Esophagus squamous epithelium (tissue), 5 donors: Measurements from ENCODE around the gene EPS15. TPM values are rescaled to one million over a fixed set of nuclear protein-coding genes. Genes with fewer than 3 reads are reported as not detected.

Experiments used
- DNase-seq: peaks from one replicate; lab custom pipeline; 2025; lab: John Stamatoyannopoulos, UW
- H3K27ac ChIP-seq, 4 donors: fragments of 200-600 bp; sonication (generic); one replicate each; pipeline ENCODE4 v1.5.1; 2016 to 2019; ENCODE audit warnings: mild to moderate bottlenecking in 1 of 4
- H3K27me3 ChIP-seq, 4 donors: fragments of 200-600 bp; sonication (generic); 1 replicate in 3 of 4; 2 replicates in 1 of 4; pipeline versions ENCODE4 v1.5.1 to v1.6.0; 2017 to 2021; ENCODE audit warnings: antibody characterized with exemption in 1 of 4
- H3K36me3 ChIP-seq, 3 donors: fragments of 200-600 bp; sonication (generic); one replicate each; pipeline ENCODE4 v1.5.1; 2016 to 2019
- H3K4me1 ChIP-seq, 3 donors: fragments of 200-600 bp; sonication (generic); one replicate each; pipeline ENCODE4 v1.5.1; 2017 to 2019
- H3K4me3 ChIP-seq, 4 donors: fragments of 200-600 bp; sonication (generic); 1 replicate in 3 of 4; 2 replicates in 1 of 4; pipeline ENCODE4 v1.5.1; 2016 to 2019; ENCODE audit warnings: mild to moderate bottlenecking in 2 of 4, moderate library complexity in 1 of 4
- H3K9me3 ChIP-seq, 3 donors: fragments of 200-600 bp; sonication (generic); one replicate each; pipeline ENCODE4 v1.5.1; 2016 to 2019
- POLR2A ChIP-seq, 4 donors: fragments of 450-650 bp; IDR thresholded peaks; one replicate each; pipeline ENCODE4 v1.6.1; 2017; ENCODE audit warnings: antibody characterized with exemption in 4 of 4, mild to moderate bottlenecking in 4 of 4, moderate library complexity in 3 of 4
- WGBS, 2 donors: methylation state at CpG; one replicate each; pipeline ENCODE4 v1.1.5; 2018; 5-methylcytosine and 5-hydroxymethylcytosine counted together
- intact Hi-C: fragments of 100-400 bp; cut with DNase I; formaldehyde crosslinking; loops from one replicate; pipeline ENCODE4 v1.15.0; 2022
- total RNA-seq, 4 donors: library from RNA; depleted of rRNA; stranded (reverse); fragments of >200 nt; gene quantifications; one replicate each; pipeline ENCODE4 v1.1.0, GENCODE V29; 2016
- TF ChIP-seq, protein P1 (sequence below), 6 experiments: fragments of 450-650 bp in 4 of 6; fragments of 200-600 bp in 2 of 6; sonication (generic) in 2 of 6; IDR thresholded peaks; one replicate each; pipeline ENCODE4 v1.5.1; 2016 to 2019; ENCODE audit warnings: antibody characterized with exemption in 6 of 6, mild to moderate bottlenecking in 4 of 6, moderate library complexity in 4 of 6
- donor health status: DM: yes; HTN: yes; CAD: no.

The EPS15 gene
- total RNA-seq, 4 donors from 2014 or later, result 24.8 to 86.8 (median 46.8) TPM

DNA sequence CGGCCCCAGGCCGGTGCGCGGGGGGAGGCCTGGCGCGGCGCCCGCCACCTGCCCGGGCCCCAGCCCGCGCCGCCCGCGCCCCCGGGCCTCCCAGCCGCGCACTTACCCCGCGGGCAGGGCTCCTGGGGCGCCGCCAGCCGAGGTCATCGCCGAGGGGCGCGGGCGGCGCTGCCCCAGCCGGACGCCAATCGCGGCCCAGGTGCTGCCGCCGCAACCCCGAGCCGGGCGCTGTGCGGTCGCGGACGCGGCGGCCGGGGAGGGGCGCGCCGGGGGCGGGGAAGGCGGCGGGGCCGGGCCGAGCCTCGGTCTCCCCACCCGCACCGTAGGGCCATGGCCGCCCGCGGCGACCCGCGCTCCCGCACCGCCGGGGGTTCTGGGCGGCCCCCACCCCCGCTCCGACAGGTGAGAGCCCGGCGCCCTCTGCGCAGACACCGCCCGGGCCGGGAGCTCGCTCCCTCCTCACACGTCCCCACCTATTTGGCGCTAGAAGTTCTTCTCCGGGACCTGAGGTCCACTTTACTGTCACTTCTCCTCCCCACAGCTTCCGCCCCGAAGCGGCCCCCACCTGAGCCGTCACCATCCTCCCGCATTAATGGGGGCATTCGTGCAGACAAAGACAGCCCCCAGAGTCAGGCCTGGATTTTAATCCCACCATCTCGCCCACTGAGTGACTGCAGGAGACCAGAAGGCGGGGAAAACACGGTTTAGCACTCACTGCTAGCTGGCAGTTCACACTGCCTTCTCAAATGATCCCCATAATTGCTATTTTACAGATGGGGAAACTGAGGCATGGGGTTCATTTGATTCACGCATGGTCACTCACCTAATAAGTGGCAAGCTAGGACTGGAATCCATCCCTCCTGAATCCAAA lies 188.5 kb downstream of the EPS15 start, which contains the start of gene TTC39A:
Gene TTC39A (minus strand): TSS at position 232 of the 871 bp plus-strand sequence. CDS start 85 bp downstream, at position 147.
- no peak for DNase-seq
- WGBS, 2 donors, result 25 to 33% methylated on average over 3 to 5 of the region's 87 CpGs

DNA sequence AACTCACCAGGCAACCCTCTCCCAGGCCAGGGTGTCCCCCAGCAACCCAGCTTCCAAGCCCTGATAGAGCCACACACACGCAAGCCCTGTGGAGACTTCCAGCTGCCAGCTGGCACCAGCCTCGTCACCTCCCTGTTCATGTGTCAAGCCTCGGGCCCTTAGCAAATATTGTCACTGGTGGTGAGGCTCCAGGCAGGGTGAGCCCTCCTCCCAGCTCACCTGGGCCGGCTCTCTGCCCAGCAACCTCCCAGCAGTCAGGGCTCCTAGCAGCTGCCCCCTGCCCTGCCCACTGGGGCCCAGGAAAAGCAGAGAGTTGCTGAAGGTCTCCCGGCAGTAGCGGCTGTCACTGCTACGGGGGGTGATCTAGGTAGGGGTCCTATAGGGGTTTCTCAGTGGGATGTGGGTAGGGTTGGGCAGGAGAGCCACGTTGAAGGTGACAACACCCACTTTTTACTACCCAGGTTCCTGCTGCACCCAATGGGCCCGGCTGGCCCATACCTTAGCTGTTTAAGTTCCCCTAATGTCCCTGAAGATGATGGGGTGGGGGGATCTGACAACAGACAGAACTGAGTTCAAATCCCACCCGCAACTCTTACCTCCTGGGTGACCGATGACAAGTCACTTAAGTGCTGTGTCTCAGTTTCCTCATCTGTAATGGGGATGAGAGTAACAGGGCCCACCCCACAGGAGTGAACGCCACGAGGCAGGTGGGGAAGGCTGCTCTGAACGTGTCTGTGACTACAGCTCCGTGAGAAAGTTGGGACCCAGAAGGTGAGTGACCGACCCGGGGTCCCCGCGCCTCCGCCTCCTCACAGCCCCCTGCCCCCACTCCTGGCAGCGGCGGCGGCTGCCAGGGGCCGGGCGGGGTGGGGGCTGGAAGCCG lies 189.4 kb downstream of the EPS15 start:
- H3K9me3 ChIP-seq, result no peaks in the 10 kb centered on the region
- peaks cover 10 to 38% (median 11%) of the 10 kb centered on the region in 3 donors for H3K4me1 ChIP-seq

More for the DNA sequence above, 188.5 kb downstream of the EPS15 start, which contains the start of gene TTC39A:
- intact Hi-C loops, result no loop called here
- H3K27ac ChIP-seq, result peak within 1 kb of the TSS; percentile 56 to 79 (median 76)
- H3K9me3 ChIP-seq, result no peaks in the 10 kb centered on the region
- peaks cover 0 to 18% (median 0%) of the 10 kb centered on the region in 4 donors for H3K27me3 ChIP-seq
- peak within 1 kb of the TSS; percentile 32 to 69 (median 52) for H3K4me3 ChIP-seq
- TF ChIP-seq, protein P1, sequence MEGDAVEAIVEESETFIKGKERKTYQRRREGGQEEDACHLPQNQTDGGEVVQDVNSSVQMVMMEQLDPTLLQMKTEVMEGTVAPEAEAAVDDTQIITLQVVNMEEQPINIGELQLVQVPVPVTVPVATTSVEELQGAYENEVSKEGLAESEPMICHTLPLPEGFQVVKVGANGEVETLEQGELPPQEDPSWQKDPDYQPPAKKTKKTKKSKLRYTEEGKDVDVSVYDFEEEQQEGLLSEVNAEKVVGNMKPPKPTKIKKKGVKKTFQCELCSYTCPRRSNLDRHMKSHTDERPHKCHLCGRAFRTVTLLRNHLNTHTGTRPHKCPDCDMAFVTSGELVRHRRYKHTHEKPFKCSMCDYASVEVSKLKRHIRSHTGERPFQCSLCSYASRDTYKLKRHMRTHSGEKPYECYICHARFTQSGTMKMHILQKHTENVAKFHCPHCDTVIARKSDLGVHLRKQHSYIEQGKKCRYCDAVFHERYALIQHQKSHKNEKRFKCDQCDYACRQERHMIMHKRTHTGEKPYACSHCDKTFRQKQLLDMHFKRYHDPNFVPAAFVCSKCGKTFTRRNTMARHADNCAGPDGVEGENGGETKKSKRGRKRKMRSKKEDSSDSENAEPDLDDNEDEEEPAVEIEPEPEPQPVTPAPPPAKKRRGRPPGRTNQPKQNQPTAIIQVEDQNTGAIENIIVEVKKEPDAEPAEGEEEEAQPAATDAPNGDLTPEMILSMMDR (IDR thresholded peaks at IDR 0.05), result no peak
- no peak for TF ChIP-seq POLR2A (IDR thresholded peaks at IDR 0.05)
- no peaks in the 10 kb centered on the region for H3K36me3 ChIP-seq
- H3K4me1 ChIP-seq, result peaks cover 10 to 46% (median 11%) of the 10 kb centered on the region in 3 donors

DNA sequence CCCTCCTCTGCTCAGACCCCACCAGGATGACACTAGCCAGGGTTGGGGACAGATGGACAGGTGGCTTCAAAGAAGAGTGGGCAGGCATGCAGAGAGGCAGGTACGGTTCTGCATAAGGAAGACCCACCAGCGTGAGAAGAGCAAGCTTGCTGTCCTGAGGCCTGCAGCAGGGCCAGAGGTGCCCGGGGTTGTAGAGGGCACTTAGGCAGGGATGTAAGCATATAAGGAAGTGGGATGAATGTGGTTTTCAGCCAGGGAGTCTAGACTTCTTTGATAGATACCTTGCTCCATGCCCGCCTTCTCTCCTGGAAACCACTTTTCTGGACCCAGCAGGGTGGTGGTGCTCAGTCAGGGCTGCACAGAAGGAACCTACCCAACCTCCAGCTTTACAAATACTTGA lies 190.1 kb downstream of the EPS15 start:
- TF ChIP-seq, protein P1 (IDR thresholded peaks at IDR 0.05), result no peak
- TF ChIP-seq POLR2A (IDR thresholded peaks at IDR 0.05), result no peak
- no peak for DNase-seq
- Histone ChIP-seq H3K27ac (peak overlapping the region in 1 of 4 donors; percentile 79), H3K27me3 (peaks cover 0 to 18% (median 0%) of the 10 kb centered on the region in 4 donors), H3K9me3 (no peaks in the 10 kb centered on the region), H3K4me1 (peaks cover 10 to 32% (median 11%) of the 10 kb centered on the region in 3 donors), H3K36me3 (no peaks in the 10 kb centered on the region), H3K4me3 (no peak overlapping the region)
- WGBS, 2 donors, result 83 to 93% methylated on average over 3 of the region's 4 CpGs
- intact Hi-C loops, result no loop called here

More for the DNA sequence above, 189.4 kb downstream of the EPS15 start:
- intact Hi-C loops, result no loop called here
- Histone ChIP-seq H3K27ac (peak overlapping the region; percentile 56 to 79 (median 73)), H3K36me3 (no peaks in the 10 kb centered on the region), H3K27me3 (peaks cover 0 to 18% (median 0%) of the 10 kb centered on the region in 4 donors), H3K4me3 (peak overlapping the region; percentile 23 to 69 (median 52))
- DNase-seq, result no peak
- TF ChIP-seq POLR2A (IDR thresholded peaks at IDR 0.05), result peak in 2 of 4 donors; percentile 19 to 37
- TF ChIP-seq, protein P1 (IDR thresholded peaks at IDR 0.05), result no peak
- WGBS, 2 donors, result 38 to 73% methylated on average over 3 to 8 of the region's 26 CpGs

DNA sequence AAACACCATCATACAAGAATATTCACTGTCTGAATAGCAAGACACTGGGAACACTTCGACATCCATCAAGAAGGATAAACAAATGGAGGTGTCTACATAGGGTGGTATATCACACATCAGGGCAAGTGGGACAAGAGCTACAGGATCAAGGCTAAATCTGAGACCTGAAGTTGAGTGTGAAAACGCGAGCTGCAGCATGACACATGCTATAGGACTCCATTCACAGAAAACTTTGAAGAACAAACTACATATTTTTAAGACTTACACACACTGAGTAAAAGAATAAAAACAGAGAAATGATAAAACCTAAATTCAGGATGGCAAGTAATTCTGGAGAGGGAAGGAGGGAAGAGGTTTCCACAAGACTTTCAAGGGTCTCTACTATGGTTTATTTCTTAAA lies 190.8 kb downstream of the EPS15 start:
- intact Hi-C loops, result no loop called here
- TF ChIP-seq, protein P1 (IDR thresholded peaks at IDR 0.05), result no peak
- TF ChIP-seq POLR2A (IDR thresholded peaks at IDR 0.05), result no peak
- Histone ChIP-seq H3K4me3 (no peak overlapping the region), H3K4me1 (peaks cover 10 to 32% (median 11%) of the 10 kb centered on the region in 3 donors), H3K27me3 (peaks cover 0 to 18% (median 0%) of the 10 kb centered on the region in 4 donors), H3K9me3 (no peaks in the 10 kb centered on the region), H3K36me3 (no peaks in the 10 kb centered on the region), H3K27ac (no peak overlapping the region)
- no peak for DNase-seq
- 89 to 91% methylated on average over 3 of the region's 3 CpGs for WGBS, 2 donors
